Posterior cingulate gyrus (tissue), 11 donors: ENCODE measurements around the gene CCDC81.
A peak's percentile ranks its signal among the peaks of the same experiment; 100 is the strongest.

Experiments
- DNase-seq, 10 donors: peaks; one replicate each; pipeline versions ENCODE4 v3.0.0 to v3.0.0-alpha.2; 2020 to 2021; ENCODE audit warnings: mixed read lengths in 3 of 10
- intact Hi-C: fragments of 100-400 bp; cut with DNase I; formaldehyde crosslinking; loops from one replicate; pipeline ENCODE4 v1.15.1; 2023

Gene CCDC81

DNA sequence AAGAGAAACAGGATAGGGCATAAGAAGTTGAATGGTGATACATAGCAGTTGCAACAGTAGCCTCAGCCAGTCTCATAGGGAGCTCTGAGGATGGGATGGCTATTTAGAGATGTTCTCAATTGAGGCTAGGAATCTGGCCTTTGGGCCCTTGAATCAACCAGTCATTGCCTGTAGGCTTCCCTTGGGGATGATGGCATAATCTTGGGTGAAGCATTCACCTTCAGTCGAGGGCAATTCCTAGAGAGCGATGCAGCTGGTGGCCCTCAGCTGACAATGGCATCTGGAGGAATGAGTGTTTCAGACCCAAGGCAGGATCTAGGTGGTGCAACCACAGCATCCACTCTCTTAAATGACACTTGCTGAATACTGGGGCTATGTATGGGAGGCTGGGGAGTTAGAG is 61.0 kb downstream of the CCDC81 start:
- intact Hi-C loops = no loop called here
- DNase-seq = no peak

DNA sequence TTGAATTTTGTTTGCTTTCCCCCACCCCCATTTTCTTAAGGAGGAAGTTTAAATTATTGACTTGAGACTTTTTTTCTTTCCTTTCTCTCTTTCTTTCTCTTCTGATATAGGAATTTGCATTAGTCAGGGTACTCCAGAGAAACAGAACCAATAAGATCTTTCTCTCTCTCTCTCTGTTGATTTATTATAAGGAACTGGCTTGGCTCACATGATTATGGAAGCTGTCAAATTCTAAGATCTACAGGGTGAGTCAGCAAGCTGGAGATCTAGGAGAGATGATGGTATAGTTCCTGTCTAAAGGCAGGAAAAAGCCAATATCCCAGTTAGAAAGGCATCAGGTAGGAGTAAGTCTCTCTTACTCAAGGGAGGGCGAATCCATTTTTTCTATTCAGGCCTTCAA is 64.0 kb downstream of the CCDC81 start:
- intact Hi-C loops = no loop called here
- DNase-seq = no peak

DNA sequence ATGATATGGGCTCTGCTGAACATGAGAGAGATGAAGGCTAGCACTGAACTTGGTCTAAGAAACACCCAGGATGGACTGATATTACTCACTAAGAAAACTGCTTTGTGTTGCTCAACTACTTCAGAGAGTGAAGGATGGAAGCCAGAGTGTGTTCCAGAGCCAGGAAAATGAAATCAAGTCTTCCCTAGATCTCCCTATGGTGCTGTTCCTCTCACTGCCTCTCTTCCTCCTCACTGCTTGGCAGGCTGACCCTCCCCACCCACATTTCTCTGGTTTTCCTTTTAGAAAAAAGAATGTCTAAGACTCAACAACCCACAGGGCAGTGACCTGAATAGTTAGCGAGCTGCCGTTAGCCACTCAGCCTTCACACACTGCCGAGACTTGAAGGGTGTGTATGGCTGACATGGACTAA is 65.6 kb downstream of the CCDC81 start:
- no peak for DNase-seq
- intact Hi-C loops = no loop called here

DNA sequence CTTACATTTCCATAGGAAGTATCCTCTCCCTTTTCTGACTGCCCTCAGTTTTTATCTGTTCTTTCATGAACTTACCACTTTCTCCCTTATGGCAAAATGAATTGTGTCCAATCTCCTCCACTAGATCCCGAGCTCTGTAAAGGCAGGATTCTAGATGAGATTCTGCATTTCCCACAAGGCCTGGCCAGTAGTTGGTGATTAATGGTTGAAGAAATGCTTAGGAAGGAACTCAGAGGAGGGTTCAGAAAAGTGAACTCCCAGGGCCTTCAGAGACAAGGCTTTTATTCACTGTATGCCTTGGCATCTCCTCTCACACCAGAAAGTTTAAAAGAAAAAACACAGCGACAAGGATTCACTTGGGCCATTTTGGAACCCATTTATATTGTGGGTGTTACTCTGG is 66.2 kb downstream of the CCDC81 start:
- intact Hi-C loops = no loop called here
- no peak for DNase-seq

DNA sequence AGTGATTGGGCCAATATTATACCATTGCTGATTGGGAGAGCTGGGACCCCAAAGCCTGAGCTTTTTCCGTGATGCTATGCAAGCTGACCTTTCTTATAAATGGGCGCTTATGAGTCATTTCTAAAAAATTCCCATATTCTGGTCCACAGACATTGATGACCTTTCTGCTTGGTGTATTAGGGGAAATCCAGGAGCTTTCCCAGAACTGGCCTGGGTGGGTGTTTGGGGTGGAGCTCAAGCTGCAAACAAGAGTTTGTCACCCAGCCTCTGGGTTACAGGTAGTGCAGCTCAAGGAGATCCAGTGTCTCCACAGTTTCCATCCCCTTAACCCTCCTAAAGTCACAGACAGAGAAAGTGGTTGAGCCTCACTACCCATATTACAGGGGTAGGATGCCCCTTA is 67.7 kb downstream of the CCDC81 start:
- intact Hi-C loops = no loop called here
- DNase-seq = no peak

DNA sequence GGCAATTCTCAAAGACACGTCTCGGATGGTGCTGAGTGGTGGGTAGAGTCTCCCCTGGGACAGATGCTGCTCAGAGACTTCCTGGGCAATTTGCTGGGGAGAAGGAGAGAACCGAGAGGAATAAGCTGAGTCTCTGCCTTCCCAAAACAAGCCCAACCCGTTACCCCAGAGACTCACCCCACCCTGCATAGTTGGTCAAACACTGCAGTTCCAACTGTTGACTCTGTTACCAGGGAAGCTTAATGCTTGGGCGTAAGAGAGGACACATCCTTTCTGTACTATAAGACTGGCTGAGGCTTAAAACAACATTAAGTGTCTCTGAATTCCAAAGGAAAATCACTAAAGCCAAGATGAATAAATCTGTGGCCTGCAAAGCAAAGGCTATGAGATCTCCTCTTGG is 68.1 kb downstream of the CCDC81 start:
- DNase-seq = no peak
- intact Hi-C loops = no loop called here

DNA sequence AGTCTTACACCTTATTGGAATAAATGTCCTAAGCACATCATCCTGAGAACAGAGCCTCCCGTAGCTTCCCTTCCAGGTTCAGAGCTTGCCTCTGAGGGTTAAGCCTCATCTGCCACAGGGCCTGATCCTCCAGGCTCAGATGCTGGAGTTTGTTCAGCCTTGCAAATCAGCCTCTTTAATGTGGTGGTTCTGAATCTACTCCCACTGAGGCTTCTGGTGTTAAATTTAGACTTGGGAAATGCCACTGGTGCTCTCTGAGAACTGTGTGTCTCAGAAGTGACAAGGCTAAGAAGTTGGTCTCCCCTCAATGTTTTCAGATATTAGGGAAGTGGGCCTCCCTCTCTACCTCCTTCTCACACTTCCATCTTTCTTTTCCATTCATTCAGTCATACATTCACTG is 68.7 kb downstream of the CCDC81 start:
- intact Hi-C loops = no loop called here
- DNase-seq = no peak

DNA sequence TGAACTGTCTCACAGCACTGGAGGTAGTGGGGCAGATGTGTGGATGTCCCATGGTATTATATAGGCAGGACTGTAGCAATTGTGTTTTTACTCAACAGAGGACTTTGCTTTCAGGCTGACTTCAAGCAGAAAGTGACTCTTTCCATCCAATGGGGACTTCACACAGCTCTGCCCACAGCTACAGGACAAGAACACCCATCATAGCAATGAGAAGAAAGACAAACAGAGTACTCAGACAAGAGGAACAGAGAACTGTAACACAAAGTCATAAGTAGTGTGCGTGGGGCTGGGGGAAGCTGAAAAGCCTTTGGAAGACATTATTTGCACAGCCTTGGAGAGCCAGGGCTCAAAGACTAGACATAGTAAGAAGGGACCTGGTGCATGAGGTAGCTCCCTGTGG is 70.3 kb downstream of the CCDC81 start:
- intact Hi-C loops = no loop called here
- no peak for DNase-seq

DNA sequence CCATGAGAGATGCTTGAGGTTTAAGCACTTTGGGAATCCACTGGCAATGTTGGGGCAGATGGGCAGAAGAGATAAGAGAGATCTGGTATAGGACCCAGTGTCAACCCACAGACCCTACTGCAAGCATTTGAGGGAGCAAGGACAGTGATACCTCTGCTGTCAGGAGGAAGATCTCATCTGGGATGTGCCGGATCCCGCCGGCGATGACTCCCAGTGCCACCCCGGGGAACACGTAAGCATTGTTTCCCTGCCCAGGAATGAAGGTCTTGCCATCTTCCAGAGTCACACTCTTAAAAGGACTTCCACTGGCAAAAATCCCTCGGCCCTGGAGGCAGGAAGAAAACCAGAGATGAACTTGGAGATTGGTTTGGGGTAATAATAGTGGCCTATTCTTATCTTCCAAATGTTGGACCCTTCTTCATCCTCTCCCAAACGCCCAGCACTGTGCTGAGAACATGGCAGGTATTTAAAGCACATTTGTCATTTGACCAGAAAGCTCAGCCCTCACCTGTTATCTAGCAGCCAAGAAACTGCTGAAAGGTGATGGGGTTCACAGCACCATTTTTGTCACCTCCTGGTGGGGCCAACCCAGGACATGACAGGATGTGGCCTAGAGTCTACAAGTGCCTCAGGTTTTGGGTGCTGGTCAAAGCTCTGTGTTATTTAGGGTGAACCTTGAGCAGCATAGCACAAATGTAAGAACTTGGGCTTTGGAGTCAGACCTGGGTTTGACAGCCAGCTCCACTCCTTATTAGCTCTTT is 71.7 kb downstream of the CCDC81 start:
- intact Hi-C loops = no loop called here
- DNase-seq = no peak

DNA sequence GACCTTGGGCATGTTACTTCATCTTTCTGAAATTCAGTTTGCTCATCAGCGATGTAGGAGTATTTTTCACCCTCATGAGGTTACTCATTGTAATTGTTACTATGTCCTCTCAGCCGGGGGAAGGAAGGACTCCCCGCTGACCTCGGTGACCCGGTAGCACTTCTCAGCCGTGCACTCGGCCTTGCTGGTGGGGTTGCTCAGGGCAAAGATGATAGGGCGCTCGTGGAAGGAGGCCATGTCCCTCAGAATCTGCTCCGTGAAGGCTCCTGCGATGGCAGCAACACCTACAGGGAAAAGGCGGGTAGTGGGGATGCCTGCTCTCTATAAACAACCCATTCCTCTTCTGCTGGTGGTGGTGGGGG is 72.2 kb downstream of the CCDC81 start:
- intact Hi-C loops = no loop called here
- DNase-seq = no peak

DNA sequence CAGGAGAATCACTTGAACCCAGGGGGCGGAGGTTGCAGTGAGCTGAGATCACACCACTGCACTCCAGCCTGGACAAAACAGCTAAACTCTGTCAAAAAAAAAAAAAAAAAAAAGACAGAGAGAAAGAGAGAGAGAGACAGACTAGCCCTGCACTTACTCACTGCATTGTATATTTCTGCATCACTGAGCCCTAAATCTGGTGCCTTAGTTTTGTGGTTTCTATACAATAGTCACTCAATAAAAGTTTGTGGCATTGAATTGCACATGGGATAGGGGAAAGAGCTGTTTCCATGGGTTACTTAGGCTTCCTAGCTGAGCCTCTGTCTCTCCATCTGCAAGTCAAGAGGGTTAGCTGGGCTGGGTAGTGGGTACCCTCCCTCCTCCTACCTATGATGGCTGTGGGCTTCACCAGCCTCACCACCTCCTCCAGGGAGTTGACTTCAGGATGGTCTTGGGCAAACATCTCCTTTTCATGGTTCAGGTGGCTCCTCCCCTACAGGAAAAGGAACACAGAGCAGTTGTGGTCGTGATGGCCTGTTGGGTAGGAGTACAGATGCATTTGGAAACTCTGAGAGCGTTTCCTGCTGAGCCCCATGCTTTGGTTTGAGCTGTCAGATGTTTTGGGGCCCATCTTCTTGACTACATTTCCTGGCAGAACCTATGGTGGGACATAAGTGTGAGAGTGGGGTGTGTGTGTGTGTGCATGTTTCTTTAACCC is 73.2 kb downstream of the CCDC81 start:
- intact Hi-C loops = no loop called here
- DNase-seq = no peak

DNA sequence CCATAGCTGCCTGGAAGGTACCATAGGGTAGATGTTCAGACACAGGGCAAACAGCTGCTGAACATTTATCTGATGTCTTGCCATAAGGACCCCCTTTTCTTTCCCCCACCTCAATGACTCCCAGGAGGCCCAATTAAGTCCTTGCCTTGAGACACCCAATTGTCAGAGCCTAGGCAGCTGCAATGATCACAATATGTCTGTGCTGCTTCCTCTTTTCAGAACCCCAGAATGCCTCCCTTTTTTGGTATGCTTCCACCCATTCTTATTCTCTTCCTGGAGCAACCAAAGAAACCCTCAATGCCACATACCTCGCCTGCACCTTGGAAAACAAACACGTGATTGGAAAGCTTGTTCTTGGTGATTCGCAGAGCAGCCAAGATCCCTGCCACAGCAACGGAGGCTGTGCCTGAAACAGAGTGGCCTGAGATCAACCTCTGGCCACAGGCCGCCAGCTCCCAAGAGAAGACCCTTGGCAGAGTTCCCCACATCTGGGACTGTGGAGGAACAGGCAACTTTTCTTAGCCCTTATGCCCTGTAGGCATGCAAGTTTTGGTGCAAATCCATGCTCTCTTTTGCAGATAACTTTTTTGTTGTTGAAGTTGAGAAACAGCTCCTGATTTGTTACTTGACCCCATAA is 75.4 kb downstream of the CCDC81 start:
- DNase-seq = no peak
- intact Hi-C loops = no loop called here

DNA sequence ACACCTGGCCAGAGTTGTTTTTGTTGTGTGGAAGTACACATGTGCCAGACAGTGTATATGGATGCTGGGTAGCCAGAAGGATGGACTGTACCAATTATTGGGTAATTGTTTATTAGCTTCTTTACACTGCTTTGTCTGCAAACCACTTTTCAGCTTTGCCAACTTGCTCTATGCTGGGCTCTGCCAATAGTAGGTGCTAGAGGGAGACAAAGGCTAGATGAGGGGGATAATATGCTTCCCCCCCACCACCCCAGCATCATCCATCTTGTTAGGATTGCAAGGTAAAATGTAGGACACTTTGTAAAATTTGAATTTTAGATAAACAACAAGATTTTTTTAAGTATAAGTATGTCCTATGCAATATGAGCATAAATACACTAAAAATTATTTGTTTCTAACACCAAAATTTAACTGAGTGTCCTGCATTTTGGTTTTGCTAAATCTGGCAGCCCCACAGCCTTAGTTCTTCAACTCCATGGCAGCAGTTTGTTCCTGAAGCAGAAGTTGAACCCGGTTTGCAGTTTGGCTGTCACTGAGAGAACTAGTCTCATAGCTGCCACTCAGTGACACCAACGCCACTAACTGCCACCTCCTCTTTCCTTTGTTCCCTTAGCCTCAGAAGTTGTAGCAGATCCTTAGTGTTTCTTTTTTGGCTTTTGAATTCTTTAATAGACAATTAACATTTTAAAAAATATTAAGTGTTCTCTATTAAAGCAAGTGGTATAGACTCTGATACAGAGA is 78.8 kb downstream of the CCDC81 start:
- intact Hi-C loops = no loop called here
- DNase-seq = no peak

DNA sequence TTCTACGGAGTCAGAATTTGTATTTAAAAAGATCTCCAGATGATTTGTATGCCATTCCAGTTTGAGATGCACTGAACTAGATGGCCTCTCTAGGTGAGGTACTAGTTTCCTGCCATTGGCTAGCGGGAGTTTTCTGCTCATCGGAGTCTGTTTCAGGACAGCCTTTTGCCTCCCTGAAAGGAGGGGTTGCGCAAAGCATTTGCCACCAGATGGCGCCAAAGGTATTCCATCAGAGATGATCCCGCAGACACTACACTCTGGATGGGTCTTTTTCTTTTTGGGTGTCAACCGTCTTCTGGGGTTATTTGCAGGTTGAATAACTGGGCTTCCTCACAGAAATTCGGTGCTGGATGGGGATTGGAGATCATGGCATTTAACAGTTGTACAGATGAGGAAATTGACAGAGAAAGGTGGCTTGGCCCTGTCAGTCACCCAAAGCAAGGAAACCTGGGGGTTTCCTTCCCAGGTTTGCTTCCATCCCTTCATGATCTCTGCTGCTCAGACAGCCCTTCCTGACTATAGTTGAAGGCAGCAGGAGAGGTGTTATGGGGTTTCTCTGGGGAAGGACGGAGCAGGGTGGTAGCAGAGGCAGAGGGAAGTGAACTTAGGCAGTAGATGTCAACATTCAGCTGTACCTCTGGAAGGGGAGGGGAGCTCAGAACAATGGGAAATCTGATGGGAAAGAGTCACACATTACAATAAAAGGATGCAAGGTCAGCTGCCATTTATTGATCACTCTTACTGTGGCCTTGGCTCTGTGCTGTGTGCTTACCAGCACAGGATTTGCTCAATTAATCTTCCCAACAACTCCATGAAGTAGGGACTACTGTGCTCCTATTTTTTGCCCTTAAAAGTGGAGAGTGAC is 81.6 kb downstream of the CCDC81 start:
- intact Hi-C loops = loop anchor here (1.0 to 5.0 kb wide), 4 partner anchors 152 to 462 kb away; partner anchors contain the start of gene PRSS23
- DNase-seq = peak; percentile 66 to 97 (median 86)

DNA sequence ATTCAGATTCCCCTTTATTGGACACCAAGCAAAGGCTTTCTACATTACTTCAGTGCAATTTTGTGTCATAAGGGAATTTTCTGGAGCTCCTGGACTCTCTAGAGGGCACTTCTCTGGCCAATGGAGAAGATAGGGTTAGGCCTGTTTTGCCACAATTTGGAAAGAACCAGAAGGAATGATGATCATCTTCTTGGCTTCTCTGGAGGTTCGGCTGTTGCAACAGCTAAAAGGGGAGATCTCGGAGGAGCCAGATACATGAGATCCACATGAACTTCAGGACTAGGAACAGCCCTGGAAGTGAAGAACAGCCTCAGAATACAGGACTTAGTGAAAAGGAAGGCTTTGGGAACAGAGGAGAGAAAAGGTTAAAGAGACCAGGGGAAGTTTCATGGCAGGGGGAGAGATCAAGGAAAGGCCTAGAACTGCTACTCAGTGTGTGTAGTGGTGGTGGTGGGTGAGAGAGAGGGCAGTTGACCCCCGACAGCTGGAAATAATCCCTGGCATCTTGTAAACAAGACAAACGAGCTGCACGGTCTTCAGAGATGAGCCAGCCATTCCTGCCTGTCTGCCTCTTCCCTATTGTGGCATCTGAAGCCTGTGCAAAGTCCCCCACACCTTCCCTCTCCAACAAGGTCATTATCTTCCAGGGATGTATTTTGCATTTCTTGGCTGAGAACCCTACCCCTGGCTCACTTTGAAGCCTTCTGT is 83.8 kb downstream of the CCDC81 start:
- intact Hi-C loops = loop anchor here (5.0 kb wide), 1 partner anchor 344 kb away; the partner anchor contains the start of gene PRSS23
- DNase-seq = no peak

DNA sequence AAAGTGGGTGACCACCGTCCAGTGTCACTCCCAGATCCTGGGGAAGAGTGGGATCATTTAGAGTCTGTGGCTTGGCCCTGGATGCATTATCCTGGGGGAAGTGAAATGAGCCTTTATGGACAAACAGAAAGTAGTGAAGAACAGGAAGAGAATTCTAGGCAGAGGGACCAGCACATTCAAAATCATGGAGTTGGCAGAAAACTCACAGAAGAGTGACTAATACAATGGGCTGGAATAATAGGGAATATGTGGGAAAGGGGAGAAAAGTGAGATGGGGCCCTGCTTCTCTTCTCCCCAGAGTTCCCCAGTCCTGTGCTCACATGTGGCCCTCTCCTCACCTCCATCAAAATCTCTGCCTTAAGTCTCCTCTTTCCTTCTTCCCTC is 84.3 kb downstream of the CCDC81 start:
- intact Hi-C loops = loop anchor here (5.0 kb wide), 1 partner anchor 343 kb away; the partner anchor contains the start of gene PRSS23
- no peak for DNase-seq

DNA sequence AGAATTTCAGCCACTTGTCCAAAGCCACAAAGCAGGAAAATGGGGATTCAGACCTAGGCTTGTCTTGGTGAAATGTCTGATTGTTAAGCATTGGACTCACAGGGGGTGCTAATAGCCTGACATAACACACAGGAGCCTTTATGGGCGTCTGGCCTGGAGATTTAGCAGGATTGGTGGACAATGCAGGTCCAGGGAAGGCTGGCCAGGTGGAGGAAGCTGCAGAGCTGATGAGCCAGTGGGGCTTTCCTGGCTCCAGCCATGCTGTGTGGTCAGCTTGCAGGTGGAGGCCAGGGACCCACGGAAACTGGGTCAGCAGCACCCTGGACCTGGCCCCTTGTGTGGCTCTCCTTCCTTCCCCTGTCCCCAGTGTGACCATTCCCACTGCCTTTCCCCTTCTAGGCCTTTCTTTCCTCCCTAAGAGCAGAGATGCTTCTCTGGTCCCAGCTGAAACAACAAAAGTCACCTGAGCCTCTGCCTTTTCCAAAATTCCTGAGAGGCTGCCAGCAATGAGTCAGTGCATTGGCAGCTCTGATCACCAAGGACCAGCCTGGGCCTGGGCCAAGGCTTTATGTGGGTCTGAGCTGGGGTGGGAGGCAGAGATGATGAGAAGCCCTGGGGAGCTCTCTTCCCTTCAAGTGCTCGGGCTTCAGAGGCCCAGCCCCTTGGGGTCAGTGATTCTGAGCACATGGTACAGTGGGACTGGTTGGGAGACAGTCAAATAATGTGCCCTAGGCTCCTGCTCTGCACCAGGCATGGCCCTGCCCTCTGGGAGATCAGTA is 85.2 kb downstream of the CCDC81 start:
- peak in 7 of 10 donors; percentile 46 to 92 (median 60) for DNase-seq
- intact Hi-C loops = loop anchor here (5.0 kb wide), 1 partner anchor 342 kb away; the partner anchor contains the start of gene PRSS23
